Left renal pelvis (tissue), 4 donors: Measurements from ENCODE around the gene EHBP1L1. TPM values are rescaled to one million over a fixed set of nuclear protein-coding genes. Genes with fewer than 3 reads are reported as not detected.

Experiments used
- DNase-seq, 4 donors: peaks; one replicate each; pipeline ENCODE4 v3.0.0-alpha.2; 2013; ENCODE audit warnings: low read depth in 4 of 4, low spot score in 3 of 4
- polyA plus RNA-seq, 4 donors: library from polyadenylated mRNA; unstranded; fragments of 120-200 nt; gene quantifications; one replicate each; pipeline ENCODE4 v1.2.1, GENCODE V29; 2013; ENCODE audit not compliant: insufficient read length in 4 of 4

The EHBP1L1 gene
- polyA plus RNA-seq, 4 donors = 10.0 to 29.2 (median 20.2) TPM

GRCh38 chr11:65611758-65612603 is 36.1 kb downstream of the EHBP1L1 start:
- DNase-seq = no peak

DNA sequence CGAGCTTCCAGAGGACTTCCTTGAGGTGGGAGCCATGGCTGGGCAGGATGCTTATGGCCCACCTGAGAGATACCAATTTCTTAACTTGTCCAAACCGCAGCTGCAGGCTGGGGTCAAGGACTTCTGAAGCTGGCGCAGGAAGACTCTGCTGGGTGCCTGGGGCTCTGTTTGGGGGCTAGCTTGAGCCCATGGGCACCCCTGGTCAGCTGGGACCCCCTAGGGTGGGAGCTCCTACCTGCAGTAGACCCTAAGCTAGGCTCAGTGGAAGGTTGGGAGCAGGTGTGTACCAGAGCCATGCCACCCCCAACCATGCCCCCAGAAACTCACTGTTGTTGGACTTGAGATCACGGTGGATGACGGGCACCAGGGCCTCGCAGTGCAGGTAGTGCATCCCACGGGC is 36.8 kb downstream of the EHBP1L1 start:
- DNase-seq = no peak

DNA sequence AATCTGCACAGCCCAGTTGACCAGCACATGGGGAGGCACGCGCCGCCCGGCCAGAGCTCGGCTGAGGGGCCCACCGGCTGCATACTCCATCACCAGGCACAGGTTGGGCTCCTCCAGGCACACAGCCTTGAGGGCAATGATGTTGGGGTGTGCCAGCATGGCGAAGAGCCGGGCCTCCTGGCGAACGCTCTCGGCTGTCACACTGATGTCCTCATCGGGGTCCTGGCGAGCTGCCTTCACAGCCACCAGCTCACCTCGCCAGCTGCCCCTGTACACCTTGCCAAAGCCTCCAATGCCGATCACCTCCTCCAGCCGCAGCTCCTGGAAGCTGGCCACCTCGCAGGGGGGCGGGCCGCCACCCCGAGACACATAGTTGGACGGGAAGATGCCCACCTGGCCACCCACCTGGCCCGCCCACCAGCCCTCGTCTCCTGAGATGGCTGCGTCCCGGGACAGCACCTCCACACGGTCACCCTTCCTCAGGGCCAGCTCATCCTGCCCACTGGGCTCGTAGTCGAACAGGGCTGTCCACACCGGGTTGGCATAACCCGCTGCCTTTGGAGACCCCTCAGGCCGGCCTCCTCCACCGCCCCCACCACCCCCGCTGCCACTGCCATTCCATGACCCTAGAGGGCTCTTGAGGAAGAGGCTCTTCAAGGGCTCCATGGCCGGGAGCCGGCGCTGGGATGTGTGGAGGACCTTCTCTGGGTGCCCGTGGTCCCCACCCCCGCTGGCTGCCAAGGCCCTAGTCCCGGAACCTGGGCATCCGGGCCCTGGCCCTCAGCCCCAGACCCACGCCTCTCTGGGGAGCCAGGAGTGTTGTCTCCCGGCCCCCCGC is 37.5 kb downstream of the EHBP1L1 start:
- no peak for DNase-seq

DNA sequence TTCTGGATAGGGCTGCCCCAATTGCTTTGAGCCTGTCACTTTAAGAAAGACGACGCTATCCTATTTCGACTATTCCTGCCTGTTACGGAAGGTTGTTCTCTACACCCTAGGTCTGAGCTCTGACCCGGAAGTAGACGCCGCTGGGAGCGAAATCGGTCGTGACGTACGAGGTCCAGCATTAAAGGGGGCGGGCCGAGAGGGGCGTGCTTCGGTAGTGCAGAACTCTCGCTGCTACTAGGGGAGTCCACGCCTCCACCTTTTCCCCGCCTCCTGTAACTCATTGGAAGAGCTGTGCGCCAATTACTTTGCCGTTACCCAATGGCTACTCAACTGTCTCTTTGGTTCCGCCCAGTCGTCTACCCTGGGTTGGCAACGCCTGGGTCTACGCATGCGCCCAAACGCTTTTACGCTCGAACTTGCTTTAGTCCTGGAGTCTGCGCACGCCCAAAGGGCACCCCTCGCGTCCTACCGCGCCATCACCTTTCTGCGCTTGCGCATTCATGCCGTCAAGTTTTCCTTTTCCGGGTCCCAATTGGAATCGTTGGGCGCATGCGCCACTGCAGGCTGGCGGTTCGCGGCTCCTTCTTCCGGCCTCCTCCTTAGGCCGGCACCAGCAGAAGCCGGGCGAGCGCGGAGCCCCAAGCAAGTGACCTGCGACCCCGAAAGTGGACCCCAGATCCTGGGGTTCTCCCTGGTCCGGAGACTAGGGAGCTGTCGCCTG is 39.5 kb downstream of the EHBP1L1 start, which contains the start of gene PCNX3:
PCNX3 (plus strand) TSS at position 548 of the 721 bp plus-strand sequence. CDS start 536 bp downstream, outside the sequence.
- DNase-seq = peak; percentile 100

DNA sequence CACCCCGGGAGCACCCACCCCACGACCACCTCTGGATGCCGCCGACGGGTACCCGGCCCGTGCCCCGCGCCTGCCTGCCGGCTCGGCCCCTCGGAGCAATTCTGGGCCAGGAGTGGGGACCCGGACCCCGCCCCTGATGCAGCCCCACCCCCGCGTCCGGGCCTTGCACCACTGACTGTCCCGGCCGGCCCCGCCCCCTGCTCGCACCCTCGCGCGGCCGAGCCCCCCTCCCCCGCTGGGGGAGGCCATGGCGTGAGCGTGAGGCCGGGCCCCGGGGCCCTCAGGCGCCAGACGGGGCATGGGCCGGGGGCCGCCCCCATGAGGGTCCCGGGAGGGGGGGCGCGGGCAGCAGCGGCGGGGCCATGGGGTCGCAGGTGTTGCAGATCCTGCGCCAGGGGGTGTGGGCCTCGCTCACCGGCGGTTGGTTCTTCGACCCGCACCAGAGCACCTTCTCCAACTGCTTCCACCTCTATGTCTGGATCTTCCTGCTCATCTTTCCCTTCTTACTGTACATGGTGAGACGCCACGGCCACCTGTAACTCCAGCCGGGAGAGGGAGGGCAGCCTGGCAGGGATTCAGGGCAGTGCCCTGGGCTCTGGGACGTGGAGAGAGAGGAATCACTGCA is 40.2 kb downstream of the EHBP1L1 start:
- no peak for DNase-seq

DNA sequence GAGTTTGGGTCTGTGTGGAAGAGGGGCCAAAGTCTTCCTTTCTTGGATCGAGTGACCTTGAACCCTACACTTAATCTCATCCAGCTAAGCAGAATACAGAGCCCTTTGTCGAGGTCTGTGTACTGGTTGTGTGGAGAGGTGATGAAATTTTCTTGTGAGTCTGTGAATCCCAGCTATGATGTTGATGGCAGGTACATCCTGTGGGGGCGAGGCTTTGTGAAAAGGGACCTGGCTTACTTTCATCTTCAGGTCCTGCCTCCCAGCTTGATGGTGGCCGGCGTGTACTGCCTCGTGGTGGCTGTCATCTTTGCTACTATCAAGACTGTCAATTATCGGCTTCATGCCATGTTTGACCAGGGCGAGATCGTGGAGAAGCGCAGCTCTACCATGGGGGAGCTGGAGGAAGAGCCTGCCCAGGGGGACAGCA is 40.7 kb downstream of the EHBP1L1 start:
- DNase-seq = no peak

DNA sequence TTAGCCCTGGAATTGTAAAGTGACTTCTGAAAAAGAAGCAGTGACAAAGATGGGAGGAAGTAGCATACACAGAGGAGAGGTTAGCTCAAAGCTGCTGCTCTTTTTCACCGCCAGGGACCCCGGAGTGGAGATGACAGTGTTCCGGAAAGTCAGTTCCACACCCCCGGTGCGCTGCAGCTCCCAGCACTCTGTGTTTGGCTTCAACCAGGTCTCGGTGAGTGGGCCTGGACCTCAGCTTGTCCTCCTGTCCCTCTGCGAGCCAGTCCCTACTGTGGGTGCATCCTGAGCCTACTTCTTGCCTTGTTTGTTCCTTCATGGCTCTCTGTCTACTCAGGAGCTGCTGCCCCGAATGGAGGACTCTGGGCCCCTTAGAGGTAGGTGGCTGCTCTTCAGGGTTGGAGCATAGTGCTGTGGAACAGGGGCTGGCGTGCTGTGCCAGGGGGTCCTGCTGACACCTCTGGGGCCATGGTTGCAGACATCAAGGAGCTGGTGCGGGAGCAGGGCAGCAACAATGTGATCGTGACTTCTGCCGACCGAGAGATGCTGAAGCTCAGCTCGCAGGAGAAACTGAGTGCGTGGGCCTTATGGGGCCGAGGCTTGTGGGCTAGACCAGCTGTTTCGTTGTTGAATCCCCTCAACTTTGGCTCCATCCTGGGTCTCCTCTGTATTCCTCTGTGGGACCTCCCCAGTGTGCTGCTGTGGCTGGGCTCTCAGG is 41.4 kb downstream of the EHBP1L1 start:
- DNase-seq = no peak

DNA sequence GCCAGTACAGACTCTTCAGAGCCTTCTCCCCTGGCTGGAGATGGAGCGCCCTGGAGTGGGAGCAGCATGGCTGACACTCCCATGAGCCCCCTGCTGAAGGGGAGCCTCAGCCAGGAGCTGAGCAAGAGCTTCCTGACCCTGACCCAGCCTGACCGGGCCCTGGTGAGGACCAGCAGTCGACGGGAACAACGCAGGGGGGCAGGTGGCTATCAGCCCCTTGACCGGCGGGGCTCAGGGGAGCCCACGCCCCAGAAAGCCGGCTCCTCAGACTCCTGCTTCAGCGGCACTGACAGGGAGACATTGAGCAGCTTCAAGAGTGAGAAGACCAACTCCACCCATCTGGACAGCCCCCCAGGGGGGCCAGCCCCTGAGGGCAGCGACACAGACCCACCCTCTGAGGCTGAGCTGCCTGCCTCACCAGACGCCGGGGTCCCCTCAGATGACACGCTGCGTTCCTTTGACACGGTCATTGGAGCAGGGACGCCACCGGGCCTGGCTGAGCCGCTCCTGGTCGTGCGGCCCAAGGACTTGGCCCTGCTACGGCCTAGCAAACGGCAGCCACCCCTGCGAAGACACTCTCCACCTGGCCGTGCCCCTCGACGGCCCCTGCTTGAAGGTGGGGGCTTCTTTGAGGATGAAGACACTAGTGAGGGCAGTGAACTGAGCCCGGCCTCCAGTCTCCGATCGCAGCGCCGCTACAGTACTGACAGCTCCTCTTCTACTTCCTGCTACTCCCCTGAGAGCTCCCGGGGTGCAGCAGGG is 42.3 kb downstream of the EHBP1L1 start:
- DNase-seq = no peak

GRCh38 chr11:65618763-65619162 is 42.9 kb downstream of the EHBP1L1 start:
- no peak for DNase-seq

DNA sequence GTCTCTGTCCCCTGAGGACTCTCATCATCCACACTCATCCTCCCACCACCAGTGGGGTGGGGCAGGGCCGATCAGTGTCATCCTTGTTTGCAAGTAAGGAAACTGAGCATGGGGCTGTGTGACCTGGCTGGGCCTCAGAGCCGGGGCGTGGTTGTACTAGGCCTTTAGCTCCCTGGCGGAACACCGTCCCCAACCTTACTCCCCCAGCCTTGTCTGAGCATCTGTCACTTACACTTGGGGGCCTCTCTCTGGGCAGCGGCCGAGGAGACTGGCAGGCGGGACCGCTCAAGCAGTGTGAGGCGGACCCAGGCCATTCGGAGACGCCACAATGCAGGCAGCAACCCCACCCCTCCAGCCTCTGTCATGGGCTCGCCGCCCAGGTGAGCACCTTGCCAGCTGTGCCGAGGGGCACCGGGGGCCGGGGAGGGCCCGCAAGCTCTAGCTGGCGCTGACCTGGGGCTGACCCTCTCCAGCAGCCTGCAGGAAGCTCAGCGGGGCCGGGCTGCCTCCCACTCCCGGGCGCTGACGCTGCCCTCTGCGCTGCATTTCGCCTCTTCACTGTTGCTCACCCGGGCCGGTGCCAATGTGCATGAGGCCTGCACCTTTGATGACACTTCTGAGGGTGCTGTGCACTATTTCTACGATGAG is 43.6 kb downstream of the EHBP1L1 start:
- no peak for DNase-seq

DNA sequence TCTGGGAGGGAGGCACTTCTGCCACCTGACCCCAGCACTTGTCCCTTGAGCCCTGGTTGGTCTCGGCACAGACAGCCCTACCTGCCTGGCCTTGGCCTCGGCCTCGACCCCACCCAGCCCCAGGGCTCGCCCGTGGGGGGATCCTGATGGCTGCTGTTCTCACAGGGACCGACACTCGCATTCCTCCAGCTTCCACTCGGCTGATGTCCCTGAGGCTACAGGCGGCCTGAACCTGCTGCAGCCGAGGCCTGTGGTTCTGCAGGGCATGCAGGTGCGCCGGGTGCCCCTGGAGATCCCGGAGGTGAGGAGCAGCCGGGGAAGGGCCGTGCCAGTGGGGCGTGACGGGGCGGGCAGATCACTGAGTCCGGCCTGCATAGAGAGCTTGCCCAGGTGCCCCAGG is 44.8 kb downstream of the EHBP1L1 start:
- DNase-seq = no peak

DNA sequence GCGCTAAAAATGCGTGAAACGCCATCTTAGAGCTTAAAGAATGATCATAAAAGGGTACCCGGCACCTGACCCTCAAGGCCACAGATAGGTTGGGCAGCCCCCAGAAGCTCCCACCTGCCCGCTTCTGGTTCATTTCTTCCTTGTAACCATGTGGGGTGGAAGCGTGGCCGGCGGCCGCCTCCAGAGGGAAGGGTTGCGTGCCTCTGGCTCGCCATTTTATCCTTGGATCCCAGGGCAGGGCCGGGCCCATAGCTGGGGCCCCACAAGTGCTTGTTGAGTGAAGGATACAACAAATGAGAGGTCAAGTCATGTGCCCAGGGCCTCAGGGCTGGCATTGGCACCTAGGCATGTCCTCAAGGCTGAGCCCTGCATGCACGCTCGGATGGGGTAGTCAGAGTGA is 45.6 kb downstream of the EHBP1L1 start:
- DNase-seq = no peak

GRCh38 chr11:65622011-65622410 is 46.2 kb downstream of the EHBP1L1 start:
- DNase-seq = no peak

- no peak for DNase-seq
Observed at GRCh38 chr11:65623177-65623576, 47.3 kb downstream of the EHBP1L1 start.

GRCh38 chr11:65623852-65624616 is 48.2 kb downstream of the EHBP1L1 start:
- DNase-seq = no peak

- no peak for DNase-seq
Observed at GRCh38 chr11:65624931-65625627, 49.2 kb downstream of the EHBP1L1 start.

GRCh38 chr11:65625628-65626342 is 49.9 kb downstream of the EHBP1L1 start:
- DNase-seq = no peak
